ENCODE results near the gene UBE4B.

UBE4B gene

GRCh38 chr1:10052347-10052746 lies 19.6 kb downstream of the UBE4B start:
- H4K91ac ChIP-seq (ENCODE audit: low read length), result no peak overlapping the region
- no peak overlapping the region for H3K27ac ChIP-seq (ENCODE audit: low read length, poor library complexity, severe bottlenecking)
- H2BK15ac ChIP-seq (ENCODE audit: low read depth, poor library complexity, severe bottlenecking), result no peak overlapping the region

GRCh38 chr1:10054465-10054864 lies 21.7 kb downstream of the UBE4B start:
- Histone ChIP-seq H3K4me3 (ENCODE audit: insufficient read depth in 1 of 2, low read depth in 1 of 2, low read length in 2 of 2) (no peak overlapping the region), H2AFZ (ENCODE audit: low read depth, low read length) (no peak overlapping the region), H3K9ac (ENCODE audit: low read length) (no peak overlapping the region), H3K4me2 (ENCODE audit: low read length, poor library complexity, severe bottlenecking) (no peak overlapping the region), H2BK12ac (ENCODE audit: low read length in 2 of 2) (no peak overlapping the region), H3K14ac (ENCODE audit: low read length in 2 of 2) (no peak overlapping the region), H3K9me3 (ENCODE audit: control insufficient read depth, low read length) (no peaks in the 10 kb centered on the region), H3K79me1 (replicated peaks; ENCODE audit: low read length, poor library complexity, severe bottlenecking) (peaks cover 42% of the 10 kb centered on the region), H3K4ac (ENCODE audit: low read depth in 1 of 2, low read length in 2 of 2) (no peak overlapping the region), H4K91ac (ENCODE audit: low read length) (no peak overlapping the region), H3K18ac (ENCODE audit: low read depth in 1 of 2, low read length in 2 of 2) (no peak overlapping the region), H2AK5ac (ENCODE audit: low read length, severe bottlenecking) (no peak overlapping the region), H2BK5ac (ENCODE audit: low read depth, low read length, poor library complexity, severe bottlenecking) (no peak overlapping the region), H3K27ac (ENCODE audit: low read length, poor library complexity, severe bottlenecking) (no peak overlapping the region), H2BK15ac (ENCODE audit: low read depth, poor library complexity, severe bottlenecking) (no peak overlapping the region), H3K4me1 (ENCODE audit: control insufficient read depth, insufficient read depth, low read depth, low read length) (peaks cover 20% of the 10 kb centered on the region), H3K23ac (ENCODE audit: low read length in 2 of 2) (no peak overlapping the region), H3K36me3 (ENCODE audit: control insufficient read depth in 1 of 2, insufficient read depth in 2 of 2, low read depth in 1 of 2, low read length in 2 of 2) (peaks cover 11 to 21% of the 10 kb centered on the region in 2 experiments), H2BK120ac (ENCODE audit: low read depth, low read length) (no peak overlapping the region), H4K8ac (ENCODE audit: low read length) (no peak overlapping the region), H3K27me3 (ENCODE audit: control insufficient read depth in 1 of 2, insufficient read depth in 1 of 2, low read length in 2 of 2) (no peaks in the 10 kb centered on the region)
- WGBS, result 89% methylated on average over 1 of the region's 2 CpGs
- DNase-seq, result no peak

More at GRCh38 chr1:10052347-10052746, 19.6 kb downstream of the UBE4B start:
- no peaks in the 10 kb centered on the region for H3K9me3 ChIP-seq (ENCODE audit: control insufficient read depth, low read length)
- H4K8ac ChIP-seq (ENCODE audit: low read length), result no peak overlapping the region
- no peak overlapping the region for H2BK5ac ChIP-seq (ENCODE audit: low read depth, low read length, poor library complexity, severe bottlenecking)
- H3K27me3 ChIP-seq (ENCODE audit: control insufficient read depth in 1 of 2, insufficient read depth in 1 of 2, low read length in 2 of 2), result no peaks in the 10 kb centered on the region
- H3K36me3 ChIP-seq (ENCODE audit: control insufficient read depth in 1 of 2, insufficient read depth in 2 of 2, low read depth in 1 of 2, low read length in 2 of 2), result peaks cover 7 to 8% of the 10 kb centered on the region in 2 experiments
- no peak overlapping the region for H3K23ac ChIP-seq (ENCODE audit: low read length in 2 of 2)
- H3K4me3 ChIP-seq (ENCODE audit: insufficient read depth in 1 of 2, low read depth in 1 of 2, low read length in 2 of 2), result no peak overlapping the region
- no peak for DNase-seq
- no peak overlapping the region for H3K4ac ChIP-seq (ENCODE audit: low read depth in 1 of 2, low read length in 2 of 2)
- H3K18ac ChIP-seq (ENCODE audit: low read depth in 1 of 2, low read length in 2 of 2), result no peak overlapping the region
- H3K4me1 ChIP-seq (ENCODE audit: control insufficient read depth, insufficient read depth, low read depth, low read length), result peaks cover 9% of the 10 kb centered on the region
- no peak overlapping the region for H3K9ac ChIP-seq (ENCODE audit: low read length)
- no peak overlapping the region for H2AFZ ChIP-seq (ENCODE audit: low read depth, low read length)
- WGBS, result 99% methylated on average over 4 of the region's 4 CpGs
- peaks cover 45% of the 10 kb centered on the region for H3K79me1 ChIP-seq (replicated peaks; ENCODE audit: low read length, poor library complexity, severe bottlenecking)
- no peak overlapping the region for H2BK12ac ChIP-seq (ENCODE audit: low read length in 2 of 2)
- no peak overlapping the region for H2AK5ac ChIP-seq (ENCODE audit: low read length, severe bottlenecking)
- H3K4me2 ChIP-seq (ENCODE audit: low read length, poor library complexity, severe bottlenecking), result no peak overlapping the region
- no peak overlapping the region for H2BK120ac ChIP-seq (ENCODE audit: low read depth, low read length)
- no peak overlapping the region for H3K14ac ChIP-seq (ENCODE audit: low read length in 2 of 2)

- H2BK120ac ChIP-seq (ENCODE audit: low read depth, low read length), result peak overlapping the region; percentile 64
- peak overlapping the region; percentile 49 to 51 for H2BK12ac ChIP-seq (ENCODE audit: low read length in 2 of 2)
- peak overlapping the region; percentile 11 to 46 for H3K18ac ChIP-seq (ENCODE audit: low read depth in 1 of 2, low read length in 2 of 2)
- 98% methylated on average over 4 of the region's 4 CpGs for WGBS
- no peaks in the 10 kb centered on the region for H3K27me3 ChIP-seq (ENCODE audit: control insufficient read depth in 1 of 2, insufficient read depth in 1 of 2, low read length in 2 of 2)
- no peak overlapping the region for H4K8ac ChIP-seq (ENCODE audit: low read length)
- H3K79me1 ChIP-seq (replicated peaks; ENCODE audit: low read length, poor library complexity, severe bottlenecking), result peaks cover 39% of the 10 kb centered on the region
- H2AFZ ChIP-seq (ENCODE audit: low read depth, low read length), result no peak overlapping the region
- no peak overlapping the region for H2BK5ac ChIP-seq (ENCODE audit: low read depth, low read length, poor library complexity, severe bottlenecking)
- H2BK15ac ChIP-seq (ENCODE audit: low read depth, poor library complexity, severe bottlenecking), result no peak overlapping the region
- H3K14ac ChIP-seq (ENCODE audit: low read length in 2 of 2), result peak overlapping the region in 1 of 2 experiments; percentile 18
- DNase-seq, result no peak
- no peak overlapping the region for H4K91ac ChIP-seq (ENCODE audit: low read length)
- H3K27ac ChIP-seq (ENCODE audit: low read length, poor library complexity, severe bottlenecking), result no peak overlapping the region
- H3K36me3 ChIP-seq (ENCODE audit: control insufficient read depth in 1 of 2, insufficient read depth in 2 of 2, low read depth in 1 of 2, low read length in 2 of 2), result peaks cover 12 to 15% of the 10 kb centered on the region in 2 experiments
- H3K4me2 ChIP-seq (ENCODE audit: low read length, poor library complexity, severe bottlenecking), result no peak overlapping the region
- no peak overlapping the region for H3K4me3 ChIP-seq (ENCODE audit: insufficient read depth in 1 of 2, low read depth in 1 of 2, low read length in 2 of 2)
- no peak overlapping the region for H3K4ac ChIP-seq (ENCODE audit: low read depth in 1 of 2, low read length in 2 of 2)
- H3K4me1 ChIP-seq (ENCODE audit: control insufficient read depth, insufficient read depth, low read depth, low read length), result peaks cover 20% of the 10 kb centered on the region
- H2AK5ac ChIP-seq (ENCODE audit: low read length, severe bottlenecking), result no peak overlapping the region
- H3K9ac ChIP-seq (ENCODE audit: low read length), result peak overlapping the region; percentile 66
- no peak overlapping the region for H3K23ac ChIP-seq (ENCODE audit: low read length in 2 of 2)
- H3K9me3 ChIP-seq (ENCODE audit: control insufficient read depth, low read length), result no peaks in the 10 kb centered on the region
These were observed 23.8 kb downstream of the UBE4B start for GRCh38 chr1:10056599-10056987.

- peak; percentile 75 for DNase-seq
- Histone ChIP-seq H3K9ac (ENCODE audit: low read length) (peak overlapping the region; percentile 66), H3K4me2 (ENCODE audit: low read length, poor library complexity, severe bottlenecking) (no peak overlapping the region), H4K91ac (ENCODE audit: low read length) (no peak overlapping the region), H3K23ac (ENCODE audit: low read length in 2 of 2) (no peak overlapping the region), H3K4me1 (ENCODE audit: control insufficient read depth, insufficient read depth, low read depth, low read length) (peaks cover 20% of the 10 kb centered on the region), H3K79me1 (replicated peaks; ENCODE audit: low read length, poor library complexity, severe bottlenecking) (peaks cover 36% of the 10 kb centered on the region), H3K27me3 (ENCODE audit: control insufficient read depth in 1 of 2, insufficient read depth in 1 of 2, low read length in 2 of 2) (no peaks in the 10 kb centered on the region), H3K36me3 (ENCODE audit: control insufficient read depth in 1 of 2, insufficient read depth in 2 of 2, low read depth in 1 of 2, low read length in 2 of 2) (peaks cover 12 to 15% of the 10 kb centered on the region in 2 experiments), H3K4me3 (ENCODE audit: insufficient read depth in 1 of 2, low read depth in 1 of 2, low read length in 2 of 2) (no peak overlapping the region), H3K4ac (ENCODE audit: low read depth in 1 of 2, low read length in 2 of 2) (no peak overlapping the region), H2BK12ac (ENCODE audit: low read length in 2 of 2) (no peak overlapping the region), H3K9me3 (ENCODE audit: control insufficient read depth, low read length) (no peaks in the 10 kb centered on the region), H2BK15ac (ENCODE audit: low read depth, poor library complexity, severe bottlenecking) (no peak overlapping the region), H3K14ac (ENCODE audit: low read length in 2 of 2) (no peak overlapping the region), H3K27ac (ENCODE audit: low read length, poor library complexity, severe bottlenecking) (no peak overlapping the region), H2AK5ac (ENCODE audit: low read length, severe bottlenecking) (no peak overlapping the region), H2BK120ac (ENCODE audit: low read depth, low read length) (no peak overlapping the region), H3K18ac (ENCODE audit: low read depth in 1 of 2, low read length in 2 of 2) (no peak overlapping the region), H2AFZ (ENCODE audit: low read depth, low read length) (no peak overlapping the region), H4K8ac (ENCODE audit: low read length) (no peak overlapping the region), H2BK5ac (ENCODE audit: low read depth, low read length, poor library complexity, severe bottlenecking) (no peak overlapping the region)
- WGBS, result 40% methylated on average over 1 of the region's 4 CpGs
These were observed 24.6 kb downstream of the UBE4B start for GRCh38 chr1:10057343-10057742.
